BLaER1 treated with 17β-estradiol and CSF1 and Interleukin-3, amounts not matched to agents 10 nM and 100 nM (cell line): ENCODE results near the gene CKAP5.

Experiments used
- H3K27ac ChIP-seq, 11 experiments: shearing (Covaris generic); formaldehyde crosslinking; 2 replicates each; pipeline ENCODE4 v1.8.1; 2022
- H3K27me3 ChIP-seq, 11 experiments: shearing (Covaris generic); formaldehyde crosslinking; 2 replicates each; pipeline ENCODE4 v1.8.1; 2022
- H3K36me3 ChIP-seq, 11 experiments: shearing (Covaris generic); formaldehyde crosslinking; 2 replicates each; pipeline ENCODE4 v1.8.1; 2022
- H3K4me1 ChIP-seq, 10 experiments: shearing (Covaris generic); formaldehyde crosslinking; 2 replicates each; pipeline ENCODE4 v1.8.1; 2022
- H3K4me2 ChIP-seq, 11 experiments: shearing (Covaris generic); formaldehyde crosslinking; 2 replicates each; pipeline ENCODE4 v1.8.1; 2022
- H3K4me3 ChIP-seq, 10 experiments: shearing (Covaris generic); formaldehyde crosslinking; 2 replicates each; pipeline ENCODE4 v1.8.1; 2022
- H3K9ac ChIP-seq, 11 experiments: shearing (Covaris generic); formaldehyde crosslinking; 2 replicates each; pipeline ENCODE4 v1.8.1; 2022
- H3K9me3 ChIP-seq, 11 experiments: shearing (Covaris generic); formaldehyde crosslinking; replicated peaks in 1 of 11; 2 replicates each; pipeline ENCODE4 v1.8.1; 2022
- H4K20me1 ChIP-seq, 11 experiments: shearing (Covaris generic); formaldehyde crosslinking; 2 replicates each; pipeline ENCODE4 v1.8.1; 2022
- Cebpa-rat ChIP-seq, 11 experiments: shearing (Covaris generic); IDR thresholded peaks; 2 replicates each; pipeline ENCODE4 v1.8.1; 2022

The CKAP5 gene

DNA sequence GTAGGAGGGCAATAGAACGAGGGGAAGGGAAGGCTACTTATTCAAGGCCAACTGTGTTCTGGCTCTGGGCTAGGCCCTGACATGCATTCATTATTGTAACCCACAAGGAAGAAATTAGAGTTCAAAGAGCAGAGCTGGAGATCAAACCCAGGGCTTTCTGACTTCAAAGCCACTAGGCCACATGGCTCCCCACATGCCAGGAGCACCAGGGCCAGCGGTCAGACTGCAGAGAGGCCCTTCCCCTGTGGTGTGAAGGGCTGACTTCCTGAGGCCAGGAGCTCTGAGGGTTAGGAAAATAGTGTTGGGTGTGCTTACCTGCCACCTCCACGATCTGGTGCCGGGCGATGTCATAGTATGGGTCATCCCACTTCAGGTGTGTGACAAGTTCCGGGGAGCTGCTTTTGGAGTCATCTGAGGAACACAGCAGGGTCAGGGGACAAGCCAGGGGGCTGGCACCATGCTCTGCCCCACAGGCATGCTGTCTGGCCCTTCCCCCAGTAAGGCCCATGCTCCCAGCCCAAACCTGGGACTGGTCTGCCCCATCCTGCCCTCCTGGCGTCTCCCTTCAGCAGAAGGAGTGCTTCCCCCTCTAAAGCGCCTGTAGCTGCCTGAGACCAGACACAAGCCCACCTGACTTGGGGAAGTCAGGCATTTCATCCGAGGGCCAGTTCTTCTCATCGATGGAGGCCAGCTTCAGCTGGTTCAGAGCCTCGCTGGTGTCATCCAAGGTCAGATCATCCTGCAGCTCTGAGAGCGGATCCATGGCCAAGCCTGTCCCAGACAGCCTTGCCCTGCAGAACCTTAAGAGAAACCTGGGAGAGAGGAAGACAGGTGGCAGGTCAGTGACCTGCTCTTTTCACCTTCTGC, 150.5 kb downstream of the CKAP5 start:
- Histone ChIP-seq H3K9ac (peak overlapping the region in 8 of 11 experiments; percentile 1 to 56 (median 32); a peak in 8 of 22 replicates), H4K20me1 (peaks cover 0 to 46% (median 14%) of the 10 kb centered on the region in 11 experiments; a peak in 9 of 22 replicates), H3K36me3 (peaks cover 42 to 74% (median 65%) of the 10 kb centered on the region in 11 experiments), H3K27me3 (no peaks in the 10 kb centered on the region), H3K9me3 (no peaks in the 10 kb centered on the region), H3K4me2 (no peak overlapping the region), H3K27ac (peak overlapping the region in 6 of 11 experiments; percentile 1 to 96 (median 21); a peak in 7 of 22 replicates), H3K4me3 (no peak overlapping the region), H3K4me1 (peaks cover 14 to 33% (median 29%) of the 10 kb centered on the region in 10 experiments)
- TF ChIP-seq Cebpa-rat (IDR thresholded peaks at IDR 0.05): no peak

DNA sequence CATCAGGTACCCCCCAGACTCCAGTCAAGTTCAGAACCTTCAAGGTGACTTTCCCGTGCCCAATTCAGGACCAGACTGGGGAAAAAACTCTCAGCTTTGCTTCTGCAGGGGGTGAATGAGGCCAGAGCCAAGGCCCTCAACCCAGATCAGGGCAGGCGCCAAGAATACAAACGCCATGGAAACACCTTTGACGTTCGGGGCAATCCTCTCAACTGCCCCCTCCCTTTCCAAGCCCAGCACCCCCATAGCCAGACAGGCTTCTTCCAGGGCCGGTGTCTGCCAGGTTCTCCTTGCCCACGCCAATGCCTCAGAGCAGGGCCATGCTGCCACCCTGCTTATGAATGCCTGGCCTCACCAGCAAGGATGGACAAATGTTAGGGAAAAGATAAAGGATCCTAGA, 151.5 kb downstream of the CKAP5 start:
- H3K4me3 ChIP-seq: no peak overlapping the region
- no peaks in the 10 kb centered on the region for H3K9me3 ChIP-seq
- peak overlapping the region in 3 of 11 experiments; percentile 20 to 23 (median 23); a peak in 3 of 22 replicates for H3K27ac ChIP-seq
- no peaks in the 10 kb centered on the region for H3K27me3 ChIP-seq
- H3K9ac ChIP-seq: peak overlapping the region in 6 of 11 experiments; percentile 3 to 42 (median 12); a peak in 2 of 22 replicates
- peaks cover 0 to 46% (median 14%) of the 10 kb centered on the region in 11 experiments; a peak in 9 of 22 replicates for H4K20me1 ChIP-seq
- H3K4me1 ChIP-seq: peaks cover 12 to 32% (median 28%) of the 10 kb centered on the region in 10 experiments
- TF ChIP-seq Cebpa-rat (IDR thresholded peaks at IDR 0.05): no peak
- peaks cover 43 to 84% (median 67%) of the 10 kb centered on the region in 11 experiments for H3K36me3 ChIP-seq
- H3K4me2 ChIP-seq: no peak overlapping the region

DNA sequence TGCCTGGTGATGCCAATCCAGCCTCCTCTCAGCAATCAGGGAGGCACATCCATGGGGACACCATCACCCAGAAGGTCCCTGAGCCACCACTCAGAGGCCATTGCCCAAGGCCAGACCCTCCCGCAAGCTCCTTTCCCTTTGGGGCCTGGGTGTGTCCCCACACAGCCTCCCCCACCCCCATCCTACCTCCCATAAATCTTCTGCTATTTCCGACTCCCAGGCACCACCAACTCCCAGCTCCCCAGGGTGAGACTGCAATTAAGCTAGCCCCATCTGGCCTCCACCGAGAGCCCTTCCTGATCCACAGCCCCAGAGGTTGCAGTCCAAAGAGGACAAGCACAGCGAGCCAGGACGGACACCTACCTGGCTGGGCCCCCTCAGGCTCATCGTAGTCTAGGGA, 152.0 kb downstream of the CKAP5 start:
- Histone ChIP-seq H3K4me2 (no peak overlapping the region), H3K36me3 (peaks cover 48 to 89% (median 73%) of the 10 kb centered on the region in 11 experiments), H4K20me1 (peaks cover 0 to 46% (median 14%) of the 10 kb centered on the region in 11 experiments; a peak in 9 of 22 replicates), H3K9me3 (no peaks in the 10 kb centered on the region), H3K27ac (peak overlapping the region in 3 of 11 experiments; percentile 23; a peak in 1 of 22 replicates), H3K27me3 (no peaks in the 10 kb centered on the region), H3K4me3 (no peak overlapping the region), H3K4me1 (peaks cover 7 to 27% (median 23%) of the 10 kb centered on the region in 10 experiments), H3K9ac (peak overlapping the region in 3 of 11 experiments; percentile 3 to 18 (median 11); a peak in 1 of 22 replicates)
- TF ChIP-seq Cebpa-rat (IDR thresholded peaks at IDR 0.05): no peak

DNA sequence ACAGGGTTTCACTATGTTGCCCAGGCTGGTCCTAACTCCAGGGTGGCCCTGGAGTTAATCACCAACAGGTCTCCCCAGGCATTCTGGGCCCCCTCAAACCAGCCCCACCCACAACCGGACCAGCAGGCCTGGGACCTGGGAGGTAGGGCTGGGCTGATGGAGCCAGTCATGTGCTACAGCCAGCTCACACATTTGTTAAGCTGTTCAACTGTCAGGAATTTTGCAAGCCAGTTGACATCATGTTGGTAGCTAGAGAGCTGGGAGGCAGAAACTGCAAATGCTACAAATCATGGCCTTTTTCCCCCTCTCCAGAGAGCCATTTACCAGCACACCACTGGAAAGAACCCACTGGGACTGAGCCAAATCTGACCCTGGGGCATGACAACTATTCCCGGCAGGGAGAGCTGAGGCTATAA, 152.5 kb downstream of the CKAP5 start:
- H3K27me3 ChIP-seq: no peaks in the 10 kb centered on the region
- H3K9me3 ChIP-seq: no peaks in the 10 kb centered on the region
- H3K4me1 ChIP-seq: peaks cover 2 to 22% (median 19%) of the 10 kb centered on the region in 10 experiments; a peak in 19 of 20 replicates
- peak overlapping the region in 3 of 11 experiments; percentile 15 to 23 (median 23); a peak in 1 of 22 replicates for H3K27ac ChIP-seq
- peak overlapping the region in 2 of 11 experiments; percentile 11 to 18; a peak in 2 of 22 replicates for H3K9ac ChIP-seq
- TF ChIP-seq Cebpa-rat (IDR thresholded peaks at IDR 0.05): no peak
- no peak overlapping the region for H3K4me2 ChIP-seq
- H3K36me3 ChIP-seq: peaks cover 53 to 94% (median 77%) of the 10 kb centered on the region in 11 experiments
- peaks cover 0 to 46% (median 14%) of the 10 kb centered on the region in 11 experiments; a peak in 9 of 22 replicates for H4K20me1 ChIP-seq
- no peak overlapping the region for H3K4me3 ChIP-seq
